ENCODE results near the gene URAD. TPM values are rescaled to one million over a fixed set of nuclear protein-coding genes. Genes with fewer than 3 reads are reported as not detected.

Gene URAD
- total RNA-seq, 1 donor from 2014 or later, result not detected

Small RNA genes within 50 kb of the gene (small RNA-seq; reads per million reads assigned to genes)
- gene ATP5F1EP2 (not detected), gene RN7SL272P (not detected)

Other genes with a start within 250 kb of the URAD start
- gene GSX1, start 196.2 kb downstream of the URAD start, total RNA-seq, result 0.41 TPM
- gene PDX1, start 68.7 kb downstream of the URAD start, total RNA-seq, result not detected
- not detected for gene CDX2, start 19.4 kb downstream of the URAD start, total RNA-seq
- 3.7 TPM for gene FLT3, start 111.9 kb upstream of the URAD start, total RNA-seq
- 41.6 TPM for gene PAN3, start 149.9 kb upstream of the URAD start, total RNA-seq